ENCODE data around the gene CEP70. TPM values are rescaled to one million over a fixed set of nuclear protein-coding genes. Genes with fewer than 3 reads are reported as not detected.

The CEP70 gene
- total and polyA plus RNA-seq, 2 experiments from 2014 or later, result 29.1 to 43.1 TPM

DNA sequence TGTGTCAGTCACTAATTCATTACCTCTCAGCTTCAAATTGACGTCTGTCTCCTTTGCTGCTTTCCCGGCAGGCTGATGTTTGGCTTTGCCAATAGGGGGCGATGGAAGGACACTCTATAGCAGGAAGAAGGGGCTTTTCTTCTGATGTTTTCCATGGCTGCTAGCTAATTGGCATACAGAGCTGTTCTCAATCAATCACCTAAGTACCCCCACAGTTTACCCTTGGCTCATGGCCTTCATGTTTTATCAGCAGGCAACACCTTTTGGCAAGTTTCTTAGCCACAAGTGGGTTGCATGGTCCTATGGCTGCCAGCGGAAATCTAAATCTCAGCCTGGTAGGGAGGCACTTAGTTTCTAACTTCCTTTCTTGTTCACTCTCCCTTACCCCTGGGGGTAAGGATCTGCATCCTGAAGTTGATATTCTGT lies 114.6 kb downstream of the CEP70 start:
- Histone ChIP-seq H3K27ac (no peak overlapping the region), H3K36me3 (no peaks in the 10 kb centered on the region), H3K9me3 (ENCODE audit: low read depth) (no peaks in the 10 kb centered on the region), H3K4me1 (ENCODE audit: low read depth) (peaks cover 3% of the 10 kb centered on the region), H3K4me3 (no peak overlapping the region), H3K27me3 (no peaks in the 10 kb centered on the region)
- TF ChIP-seq, protein P1, sequence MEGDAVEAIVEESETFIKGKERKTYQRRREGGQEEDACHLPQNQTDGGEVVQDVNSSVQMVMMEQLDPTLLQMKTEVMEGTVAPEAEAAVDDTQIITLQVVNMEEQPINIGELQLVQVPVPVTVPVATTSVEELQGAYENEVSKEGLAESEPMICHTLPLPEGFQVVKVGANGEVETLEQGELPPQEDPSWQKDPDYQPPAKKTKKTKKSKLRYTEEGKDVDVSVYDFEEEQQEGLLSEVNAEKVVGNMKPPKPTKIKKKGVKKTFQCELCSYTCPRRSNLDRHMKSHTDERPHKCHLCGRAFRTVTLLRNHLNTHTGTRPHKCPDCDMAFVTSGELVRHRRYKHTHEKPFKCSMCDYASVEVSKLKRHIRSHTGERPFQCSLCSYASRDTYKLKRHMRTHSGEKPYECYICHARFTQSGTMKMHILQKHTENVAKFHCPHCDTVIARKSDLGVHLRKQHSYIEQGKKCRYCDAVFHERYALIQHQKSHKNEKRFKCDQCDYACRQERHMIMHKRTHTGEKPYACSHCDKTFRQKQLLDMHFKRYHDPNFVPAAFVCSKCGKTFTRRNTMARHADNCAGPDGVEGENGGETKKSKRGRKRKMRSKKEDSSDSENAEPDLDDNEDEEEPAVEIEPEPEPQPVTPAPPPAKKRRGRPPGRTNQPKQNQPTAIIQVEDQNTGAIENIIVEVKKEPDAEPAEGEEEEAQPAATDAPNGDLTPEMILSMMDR (IDR thresholded peaks at IDR 0.05; ENCODE audit: low read depth, low read length), result peak; percentile 95
- peak; percentile 59 to 72 for DNase-seq (ENCODE audit: low read depth in 1 of 2, low spot score in 1 of 2)

DNA sequence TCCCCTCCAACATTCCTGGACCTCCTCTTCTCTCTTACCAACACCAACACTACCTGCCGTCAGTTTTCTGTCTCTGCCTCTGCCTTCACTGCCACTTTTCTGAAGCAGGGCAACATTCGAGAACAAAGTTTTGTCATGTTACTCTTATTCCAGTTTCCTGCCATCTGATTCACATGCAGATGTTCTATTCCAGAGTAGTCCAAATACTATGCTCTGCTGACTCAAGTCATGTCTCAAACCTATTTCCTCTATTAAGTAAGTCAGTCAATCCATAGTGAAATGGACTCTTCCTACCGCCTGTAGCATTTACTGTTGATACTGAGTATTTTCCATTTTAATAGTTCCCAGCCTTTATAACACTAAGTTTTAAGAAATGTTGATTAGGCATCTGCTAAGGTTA lies 116.3 kb downstream of the CEP70 start:
- DNase-seq (ENCODE audit: low read depth in 1 of 2, low spot score in 1 of 2), result no peak
- Histone ChIP-seq H3K4me1 (ENCODE audit: low read depth) (peaks cover 3% of the 10 kb centered on the region), H3K36me3 (no peaks in the 10 kb centered on the region), H3K27me3 (no peaks in the 10 kb centered on the region), H3K9me3 (ENCODE audit: low read depth) (no peaks in the 10 kb centered on the region), H3K27ac (no peak overlapping the region), H3K4me3 (no peak overlapping the region)
- TF ChIP-seq, protein P1 (IDR thresholded peaks at IDR 0.05; ENCODE audit: low read depth, low read length), result no peak

DNA sequence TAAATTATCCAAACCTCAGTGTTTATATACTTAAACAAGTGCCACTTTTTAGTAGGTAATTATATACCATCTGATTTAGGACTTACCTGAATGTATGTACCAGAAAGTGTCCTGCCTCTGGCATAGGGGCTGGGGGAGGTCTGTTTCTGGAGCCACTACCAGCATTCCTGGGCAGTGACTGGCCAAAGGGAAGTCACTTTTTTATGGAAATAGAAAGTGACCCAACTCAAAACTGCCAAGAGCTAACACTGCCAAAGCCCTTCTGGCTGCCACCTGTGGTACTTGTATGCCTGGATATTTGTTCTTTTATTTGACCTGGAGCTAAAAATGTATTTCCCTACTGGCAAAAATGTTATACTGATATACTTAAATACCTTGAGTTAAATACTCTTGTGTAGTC lies 116.9 kb downstream of the CEP70 start:
- Histone ChIP-seq H3K4me1 (ENCODE audit: low read depth) (peaks cover 3% of the 10 kb centered on the region), H3K27me3 (no peaks in the 10 kb centered on the region), H3K27ac (no peak overlapping the region), H3K36me3 (no peaks in the 10 kb centered on the region), H3K9me3 (ENCODE audit: low read depth) (no peaks in the 10 kb centered on the region), H3K4me3 (no peak overlapping the region)
- DNase-seq (ENCODE audit: low read depth in 1 of 2, low spot score in 1 of 2), result no peak
- TF ChIP-seq, protein P1 (IDR thresholded peaks at IDR 0.05; ENCODE audit: low read depth, low read length), result no peak

DNA sequence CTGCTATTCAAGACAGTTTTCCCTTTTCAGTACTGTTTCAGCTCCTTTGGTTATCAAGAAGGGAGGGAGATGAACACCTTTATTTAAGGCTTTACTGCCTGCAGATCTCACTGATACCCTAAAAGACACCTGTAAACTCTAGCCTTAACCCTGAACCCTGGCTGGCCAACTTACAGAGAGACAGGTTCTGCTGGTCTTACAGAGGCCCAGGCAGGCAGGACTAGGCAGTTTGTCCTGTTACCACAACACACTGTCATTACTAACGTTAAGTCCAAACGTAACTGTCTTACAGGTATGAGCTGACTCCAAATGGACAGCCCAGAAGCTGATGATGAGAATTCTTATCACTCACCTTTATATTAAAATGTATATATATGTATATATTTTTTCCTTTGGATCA lies 117.5 kb downstream of the CEP70 start:
- TF ChIP-seq, protein P1 (IDR thresholded peaks at IDR 0.05; ENCODE audit: low read depth, low read length), result no peak
- Histone ChIP-seq H3K4me3 (no peak overlapping the region), H3K27ac (no peak overlapping the region), H3K27me3 (no peaks in the 10 kb centered on the region), H3K4me1 (ENCODE audit: low read depth) (peaks cover 3% of the 10 kb centered on the region), H3K9me3 (ENCODE audit: low read depth) (no peaks in the 10 kb centered on the region), H3K36me3 (no peaks in the 10 kb centered on the region)
- no peak for DNase-seq (ENCODE audit: low read depth in 1 of 2, low spot score in 1 of 2)

DNA sequence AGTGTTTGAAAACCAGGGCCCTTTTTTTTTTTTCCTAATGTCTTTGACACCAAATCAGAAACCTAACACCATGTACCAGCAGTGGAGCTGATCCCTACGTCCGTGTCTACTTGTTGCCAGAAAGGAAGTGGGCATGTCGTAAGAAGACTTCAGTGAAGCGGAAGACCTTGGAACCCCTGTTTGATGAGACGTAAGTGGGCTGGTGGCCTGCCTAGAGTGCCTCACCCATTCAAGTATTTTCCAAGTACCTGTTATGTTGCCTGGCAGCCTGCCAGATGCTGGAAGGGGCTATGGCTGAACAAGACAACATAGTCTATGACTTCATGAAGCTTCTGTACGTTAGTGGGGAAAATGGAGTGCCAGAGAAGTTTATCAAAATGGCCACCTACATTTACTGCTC lies 119.9 kb downstream of the CEP70 start:
- Histone ChIP-seq H3K4me3 (no peak overlapping the region), H3K4me1 (ENCODE audit: low read depth) (peaks cover 3% of the 10 kb centered on the region), H3K9me3 (ENCODE audit: low read depth) (no peaks in the 10 kb centered on the region), H3K27me3 (no peaks in the 10 kb centered on the region), H3K36me3 (no peaks in the 10 kb centered on the region), H3K27ac (no peak overlapping the region)
- TF ChIP-seq, protein P1 (IDR thresholded peaks at IDR 0.05; ENCODE audit: low read depth, low read length), result no peak
- peak; percentile 28 to 36 for DNase-seq (ENCODE audit: low read depth in 1 of 2, low spot score in 1 of 2)

DNA sequence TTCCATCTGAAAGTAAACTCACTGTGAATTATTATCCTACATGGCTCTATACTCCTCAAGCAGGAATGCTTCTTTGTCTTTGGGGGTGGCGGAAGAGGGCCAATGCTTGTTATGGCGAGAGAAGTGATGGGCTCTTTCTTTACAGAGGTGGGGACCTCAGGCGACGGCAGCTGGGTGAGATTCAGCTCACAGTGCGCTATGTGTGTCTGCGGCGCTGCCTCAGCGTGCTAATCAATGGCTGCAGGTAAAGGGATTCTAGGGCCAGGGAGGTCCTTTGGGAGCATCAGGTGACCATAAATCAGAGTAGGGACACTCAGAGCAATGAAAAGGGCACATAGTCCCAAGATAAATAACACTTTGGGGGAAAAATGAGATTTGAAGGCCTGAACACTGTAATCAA lies 120.7 kb downstream of the CEP70 start:
- TF ChIP-seq, protein P1 (IDR thresholded peaks at IDR 0.05; ENCODE audit: low read depth, low read length), result no peak
- no peak for DNase-seq (ENCODE audit: low read depth in 1 of 2, low spot score in 1 of 2)
- Histone ChIP-seq H3K36me3 (no peaks in the 10 kb centered on the region), H3K4me1 (ENCODE audit: low read depth) (peaks cover 3% of the 10 kb centered on the region), H3K9me3 (ENCODE audit: low read depth) (no peaks in the 10 kb centered on the region), H3K4me3 (no peak overlapping the region), H3K27ac (no peak overlapping the region), H3K27me3 (no peaks in the 10 kb centered on the region)

Data from cardiac muscle cell (in vitro differentiated cells and primary cell).